Measurements from ENCODE around the gene VWA1.
A peak's percentile ranks its signal among the peaks of the same experiment; 100 is the strongest.

VWA1 gene

DNA sequence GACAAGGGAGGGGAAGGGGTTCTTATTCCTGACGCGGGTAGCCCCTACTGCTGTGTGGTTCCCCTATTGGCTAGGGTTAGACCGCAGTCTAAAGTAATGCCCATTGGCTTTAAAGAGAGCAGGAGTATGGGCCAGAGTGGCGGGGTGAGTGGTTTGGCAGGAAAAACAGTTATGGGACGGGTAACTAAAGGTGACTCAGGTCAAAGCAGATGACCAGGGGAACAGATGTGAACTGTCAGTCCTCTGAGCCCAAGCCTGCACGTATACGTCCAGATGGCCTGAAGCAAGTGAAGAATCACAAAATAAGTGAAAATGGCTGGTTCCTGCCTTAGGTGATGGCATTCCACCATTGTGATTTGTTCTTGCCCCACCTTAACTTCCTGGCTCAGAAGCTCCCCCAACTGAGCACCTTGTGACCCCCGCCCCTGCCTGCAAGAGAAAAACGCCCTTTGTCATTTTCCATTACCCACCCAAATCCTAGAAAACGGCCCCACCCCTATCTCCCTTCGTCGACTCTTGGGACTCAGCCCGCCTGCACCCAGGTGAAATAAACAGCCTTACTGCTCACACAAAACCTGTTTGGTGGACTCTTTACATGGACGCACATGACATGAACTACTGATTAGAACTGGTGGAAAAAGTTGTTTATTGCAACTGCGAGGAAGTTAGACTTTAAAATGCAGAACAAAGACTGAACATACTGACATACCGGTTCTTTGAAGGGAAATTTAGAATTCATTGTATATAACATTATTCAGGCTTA lies 35.3 kb downstream of the VWA1 start (continued):
- TF ChIP-seq, protein P1, sequence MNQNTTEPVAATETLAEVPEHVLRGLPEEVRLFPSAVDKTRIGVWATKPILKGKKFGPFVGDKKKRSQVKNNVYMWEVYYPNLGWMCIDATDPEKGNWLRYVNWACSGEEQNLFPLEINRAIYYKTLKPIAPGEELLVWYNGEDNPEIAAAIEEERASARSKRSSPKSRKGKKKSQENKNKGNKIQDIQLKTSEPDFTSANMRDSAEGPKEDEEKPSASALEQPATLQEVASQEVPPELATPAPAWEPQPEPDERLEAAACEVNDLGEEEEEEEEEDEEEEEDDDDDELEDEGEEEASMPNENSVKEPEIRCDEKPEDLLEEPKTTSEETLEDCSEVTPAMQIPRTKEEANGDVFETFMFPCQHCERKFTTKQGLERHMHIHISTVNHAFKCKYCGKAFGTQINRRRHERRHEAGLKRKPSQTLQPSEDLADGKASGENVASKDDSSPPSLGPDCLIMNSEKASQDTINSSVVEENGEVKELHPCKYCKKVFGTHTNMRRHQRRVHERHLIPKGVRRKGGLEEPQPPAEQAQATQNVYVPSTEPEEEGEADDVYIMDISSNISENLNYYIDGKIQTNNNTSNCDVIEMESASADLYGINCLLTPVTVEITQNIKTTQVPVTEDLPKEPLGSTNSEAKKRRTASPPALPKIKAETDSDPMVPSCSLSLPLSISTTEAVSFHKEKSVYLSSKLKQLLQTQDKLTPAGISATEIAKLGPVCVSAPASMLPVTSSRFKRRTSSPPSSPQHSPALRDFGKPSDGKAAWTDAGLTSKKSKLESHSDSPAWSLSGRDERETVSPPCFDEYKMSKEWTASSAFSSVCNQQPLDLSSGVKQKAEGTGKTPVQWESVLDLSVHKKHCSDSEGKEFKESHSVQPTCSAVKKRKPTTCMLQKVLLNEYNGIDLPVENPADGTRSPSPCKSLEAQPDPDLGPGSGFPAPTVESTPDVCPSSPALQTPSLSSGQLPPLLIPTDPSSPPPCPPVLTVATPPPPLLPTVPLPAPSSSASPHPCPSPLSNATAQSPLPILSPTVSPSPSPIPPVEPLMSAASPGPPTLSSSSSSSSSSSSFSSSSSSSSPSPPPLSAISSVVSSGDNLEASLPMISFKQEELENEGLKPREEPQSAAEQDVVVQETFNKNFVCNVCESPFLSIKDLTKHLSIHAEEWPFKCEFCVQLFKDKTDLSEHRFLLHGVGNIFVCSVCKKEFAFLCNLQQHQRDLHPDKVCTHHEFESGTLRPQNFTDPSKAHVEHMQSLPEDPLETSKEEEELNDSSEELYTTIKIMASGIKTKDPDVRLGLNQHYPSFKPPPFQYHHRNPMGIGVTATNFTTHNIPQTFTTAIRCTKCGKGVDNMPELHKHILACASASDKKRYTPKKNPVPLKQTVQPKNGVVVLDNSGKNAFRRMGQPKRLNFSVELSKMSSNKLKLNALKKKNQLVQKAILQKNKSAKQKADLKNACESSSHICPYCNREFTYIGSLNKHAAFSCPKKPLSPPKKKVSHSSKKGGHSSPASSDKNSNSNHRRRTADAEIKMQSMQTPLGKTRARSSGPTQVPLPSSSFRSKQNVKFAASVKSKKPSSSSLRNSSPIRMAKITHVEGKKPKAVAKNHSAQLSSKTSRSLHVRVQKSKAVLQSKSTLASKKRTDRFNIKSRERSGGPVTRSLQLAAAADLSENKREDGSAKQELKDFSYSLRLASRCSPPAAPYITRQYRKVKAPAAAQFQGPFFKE (tag by site-specific recombination; IDR thresholded peaks at IDR 0.05; ENCODE audit: borderline replicate concordance) = no peak
- TF ChIP-seq ZNF24 (tag by site-specific recombination; IDR thresholded peaks at IDR 0.05) = no peak
- TF ChIP-seq GLI2 (tag by site-specific recombination; IDR thresholded peaks at IDR 0.05; ENCODE audit: borderline replicate concordance, low read depth) = no peak
- TF ChIP-seq SP2 (tag by site-specific recombination; IDR thresholded peaks at IDR 0.05) = peak; percentile 23
- TF ChIP-seq, protein P2, sequence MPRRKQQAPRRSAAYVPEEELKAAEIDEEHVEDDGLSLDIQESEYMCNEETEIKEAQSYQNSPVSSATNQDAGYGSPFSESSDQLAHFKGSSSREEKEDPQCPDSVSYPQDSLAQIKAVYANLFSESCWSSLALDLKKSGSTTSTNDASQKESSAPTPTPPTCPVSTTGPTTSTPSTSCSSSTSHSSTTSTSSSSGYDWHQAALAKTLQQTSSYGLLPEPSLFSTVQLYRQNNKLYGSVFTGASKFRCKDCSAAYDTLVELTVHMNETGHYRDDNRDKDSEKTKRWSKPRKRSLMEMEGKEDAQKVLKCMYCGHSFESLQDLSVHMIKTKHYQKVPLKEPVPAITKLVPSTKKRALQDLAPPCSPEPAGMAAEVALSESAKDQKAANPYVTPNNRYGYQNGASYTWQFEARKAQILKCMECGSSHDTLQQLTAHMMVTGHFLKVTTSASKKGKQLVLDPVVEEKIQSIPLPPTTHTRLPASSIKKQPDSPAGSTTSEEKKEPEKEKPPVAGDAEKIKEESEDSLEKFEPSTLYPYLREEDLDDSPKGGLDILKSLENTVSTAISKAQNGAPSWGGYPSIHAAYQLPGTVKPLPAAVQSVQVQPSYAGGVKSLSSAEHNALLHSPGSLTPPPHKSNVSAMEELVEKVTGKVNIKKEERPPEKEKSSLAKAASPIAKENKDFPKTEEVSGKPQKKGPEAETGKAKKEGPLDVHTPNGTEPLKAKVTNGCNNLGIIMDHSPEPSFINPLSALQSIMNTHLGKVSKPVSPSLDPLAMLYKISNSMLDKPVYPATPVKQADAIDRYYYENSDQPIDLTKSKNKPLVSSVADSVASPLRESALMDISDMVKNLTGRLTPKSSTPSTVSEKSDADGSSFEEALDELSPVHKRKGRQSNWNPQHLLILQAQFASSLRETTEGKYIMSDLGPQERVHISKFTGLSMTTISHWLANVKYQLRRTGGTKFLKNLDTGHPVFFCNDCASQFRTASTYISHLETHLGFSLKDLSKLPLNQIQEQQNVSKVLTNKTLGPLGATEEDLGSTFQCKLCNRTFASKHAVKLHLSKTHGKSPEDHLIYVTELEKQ (tag by site-specific recombination; IDR thresholded peaks at IDR 0.05; ENCODE audit: borderline replicate concordance) = no peak
- TF ChIP-seq RBAK (tag by site-specific recombination; IDR thresholded peaks at IDR 0.05) = no peak

DNA sequence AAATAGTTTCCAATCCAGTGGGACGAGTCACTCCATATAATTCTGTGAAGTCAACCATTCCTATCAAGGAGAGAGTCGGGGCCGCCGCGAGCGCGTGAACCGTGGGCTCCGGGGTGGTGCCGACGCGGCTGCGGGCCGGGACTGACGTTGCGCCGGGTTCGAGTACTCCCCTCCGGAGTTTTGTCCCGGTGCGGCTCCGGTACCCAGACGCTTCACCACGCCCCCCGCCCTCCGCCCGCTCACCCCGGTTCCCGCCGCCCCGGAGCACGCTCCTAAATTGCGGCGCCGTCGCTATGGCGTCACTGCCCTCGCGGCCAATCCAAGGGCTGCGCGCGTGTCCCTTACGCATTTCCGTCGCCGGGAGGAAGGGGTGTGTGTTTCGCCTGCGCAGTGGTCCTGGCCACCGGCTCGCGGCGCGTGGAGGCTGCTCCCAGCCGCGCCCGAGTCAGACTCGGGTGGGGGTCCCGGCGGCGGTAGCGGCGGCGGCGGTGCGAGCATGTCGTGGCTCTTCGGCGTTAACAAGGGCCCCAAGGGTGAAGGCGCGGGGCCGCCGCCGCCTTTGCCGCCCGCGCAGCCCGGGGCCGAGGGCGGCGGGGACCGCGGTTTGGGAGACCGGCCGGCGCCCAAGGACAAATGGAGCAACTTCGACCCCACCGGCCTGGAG lies 36.0 kb downstream of the VWA1 start, which contains the start of gene ATAD3B:
Gene ATAD3B (plus strand): TSS at position 377 of the 664 bp plus-strand sequence. CDS start 120 bp downstream, at position 497.
- H3K4me1 ChIP-seq (ENCODE audit: control insufficient read depth, insufficient read depth, low read length) = no peaks in the 10 kb centered on the region
- CTCF ChIA-PET = no interaction called here
- H3K4me3 ChIP-seq (ENCODE audit: low read depth, low read length) = peak within 1 kb of the TSS; percentile 97
- peaks cover under 1 to 14% of the 10 kb centered on the region in 2 experiments; a peak in 2 of 3 replicates for H3K36me3 ChIP-seq (ENCODE audit: control insufficient read depth in 2 of 2, insufficient read depth in 1 of 2, low read length in 2 of 2)
- POLR2A ChIA-PET = no interaction called here
- H3K27ac ChIP-seq (ENCODE audit: extremely low read depth, low read depth, low read length) = peak within 1 kb of the TSS; percentile 42
- no peaks in the 10 kb centered on the region for H3K9me3 ChIP-seq (ENCODE audit: control insufficient read depth, insufficient read depth, low read depth, low read length)
- TF ChIP-seq, protein P3, sequence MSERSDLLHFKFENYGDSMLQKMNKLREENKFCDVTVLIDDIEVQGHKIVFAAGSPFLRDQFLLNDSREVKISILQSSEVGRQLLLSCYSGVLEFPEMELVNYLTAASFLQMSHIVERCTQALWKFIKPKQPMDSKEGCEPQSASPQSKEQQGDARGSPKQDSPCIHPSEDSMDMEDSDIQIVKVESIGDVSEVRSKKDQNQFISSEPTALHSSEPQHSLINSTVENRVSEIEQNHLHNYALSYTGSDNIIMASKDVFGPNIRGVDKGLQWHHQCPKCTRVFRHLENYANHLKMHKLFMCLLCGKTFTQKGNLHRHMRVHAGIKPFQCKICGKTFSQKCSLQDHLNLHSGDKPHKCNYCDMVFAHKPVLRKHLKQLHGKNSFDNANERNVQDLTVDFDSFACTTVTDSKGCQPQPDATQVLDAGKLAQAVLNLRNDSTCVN (tag by site-specific recombination; optimal IDR thresholded peaks at IDR 0.05) = peak; percentile 96
- TF ChIP-seq, protein P4, sequence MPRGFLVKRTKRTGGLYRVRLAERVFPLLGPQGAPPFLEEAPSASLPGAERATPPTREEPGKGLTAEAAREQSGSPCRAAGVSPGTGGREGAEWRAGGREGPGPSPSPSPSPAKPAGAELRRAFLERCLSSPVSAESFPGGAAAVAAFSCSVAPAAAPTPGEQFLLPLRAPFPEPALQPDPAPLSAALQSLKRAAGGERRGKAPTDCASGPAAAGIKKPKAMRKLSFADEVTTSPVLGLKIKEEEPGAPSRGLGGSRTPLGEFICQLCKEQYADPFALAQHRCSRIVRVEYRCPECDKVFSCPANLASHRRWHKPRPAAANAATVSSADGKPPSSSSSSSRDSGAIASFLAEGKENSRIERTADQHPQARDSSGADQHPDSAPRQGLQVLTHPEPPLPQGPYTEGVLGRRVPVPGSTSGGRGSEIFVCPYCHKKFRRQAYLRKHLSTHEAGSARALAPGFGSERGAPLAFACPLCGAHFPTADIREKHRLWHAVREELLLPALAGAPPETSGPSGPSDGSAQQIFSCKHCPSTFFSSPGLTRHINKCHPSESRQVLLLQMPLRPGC (tag by site-specific recombination; IDR thresholded peaks at IDR 0.05) = peak; percentile 73; the same call in 1 of the 2 replicates
- TF ChIP-seq, protein P5, sequence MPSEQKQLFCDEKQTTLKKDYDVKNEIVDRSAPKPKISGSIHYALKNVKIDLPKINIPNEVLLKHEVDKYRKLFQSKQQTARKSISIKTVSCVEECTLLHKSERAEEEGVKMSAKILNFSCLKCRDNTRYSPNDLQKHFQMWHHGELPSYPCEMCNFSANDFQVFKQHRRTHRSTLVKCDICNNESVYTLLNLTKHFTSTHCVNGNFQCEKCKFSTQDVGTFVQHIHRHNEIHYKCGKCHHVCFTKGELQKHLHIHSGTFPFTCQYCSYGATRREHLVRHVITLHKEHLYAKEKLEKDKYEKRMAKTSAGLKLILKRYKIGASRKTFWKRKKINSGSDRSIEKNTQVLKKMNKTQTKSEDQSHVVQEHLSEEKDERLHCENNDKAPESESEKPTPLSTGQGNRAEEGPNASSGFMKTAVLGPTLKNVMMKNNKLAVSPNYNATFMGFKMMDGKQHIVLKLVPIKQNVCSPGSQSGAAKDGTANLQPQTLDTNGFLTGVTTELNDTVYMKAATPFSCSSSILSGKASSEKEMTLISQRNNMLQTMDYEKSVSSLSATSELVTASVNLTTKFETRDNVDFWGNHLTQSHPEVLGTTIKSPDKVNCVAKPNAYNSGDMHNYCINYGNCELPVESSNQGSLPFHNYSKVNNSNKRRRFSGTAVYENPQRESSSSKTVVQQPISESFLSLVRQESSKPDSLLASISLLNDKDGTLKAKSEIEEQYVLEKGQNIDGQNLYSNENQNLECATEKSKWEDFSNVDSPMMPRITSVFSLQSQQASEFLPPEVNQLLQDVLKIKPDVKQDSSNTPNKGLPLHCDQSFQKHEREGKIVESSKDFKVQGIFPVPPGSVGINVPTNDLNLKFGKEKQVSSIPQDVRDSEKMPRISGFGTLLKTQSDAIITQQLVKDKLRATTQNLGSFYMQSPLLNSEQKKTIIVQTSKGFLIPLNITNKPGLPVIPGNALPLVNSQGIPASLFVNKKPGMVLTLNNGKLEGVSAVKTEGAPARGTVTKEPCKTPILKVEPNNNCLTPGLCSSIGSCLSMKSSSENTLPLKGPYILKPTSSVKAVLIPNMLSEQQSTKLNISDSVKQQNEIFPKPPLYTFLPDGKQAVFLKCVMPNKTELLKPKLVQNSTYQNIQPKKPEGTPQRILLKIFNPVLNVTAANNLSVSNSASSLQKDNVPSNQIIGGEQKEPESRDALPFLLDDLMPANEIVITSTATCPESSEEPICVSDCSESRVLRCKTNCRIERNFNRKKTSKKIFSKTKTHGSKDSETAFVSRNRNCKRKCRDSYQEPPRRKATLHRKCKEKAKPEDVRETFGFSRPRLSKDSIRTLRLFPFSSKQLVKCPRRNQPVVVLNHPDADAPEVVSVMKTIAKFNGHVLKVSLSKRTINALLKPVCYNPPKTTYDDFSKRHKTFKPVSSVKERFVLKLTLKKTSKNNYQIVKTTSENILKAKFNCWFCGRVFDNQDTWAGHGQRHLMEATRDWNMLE (tag by site-specific recombination; conservative IDR thresholded peaks at IDR 0.05; ENCODE audit: low read depth) = 0 out of 2 replicates have a peak, but pooled peaks have one; percentile 43
- peak; percentile 95 for TF ChIP-seq ZEB2 (tag by site-specific recombination; IDR thresholded peaks at IDR 0.05)
- TF ChIP-seq ZNF341 (tag by site-specific recombination; IDR thresholded peaks at IDR 0.05; ENCODE audit: low read depth) = peak; percentile 44; the same call in 1 of the 2 replicates
- TF ChIP-seq, protein P6, sequence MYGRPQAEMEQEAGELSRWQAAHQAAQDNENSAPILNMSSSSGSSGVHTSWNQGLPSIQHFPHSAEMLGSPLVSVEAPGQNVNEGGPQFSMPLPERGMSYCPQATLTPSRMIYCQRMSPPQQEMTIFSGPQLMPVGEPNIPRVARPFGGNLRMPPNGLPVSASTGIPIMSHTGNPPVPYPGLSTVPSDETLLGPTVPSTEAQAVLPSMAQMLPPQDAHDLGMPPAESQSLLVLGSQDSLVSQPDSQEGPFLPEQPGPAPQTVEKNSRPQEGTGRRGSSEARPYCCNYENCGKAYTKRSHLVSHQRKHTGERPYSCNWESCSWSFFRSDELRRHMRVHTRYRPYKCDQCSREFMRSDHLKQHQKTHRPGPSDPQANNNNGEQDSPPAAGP (tag by site-specific recombination; IDR thresholded peaks at IDR 0.05) = peak; percentile 84
- peak; percentile 89 for TF ChIP-seq SP3 (tag by site-specific recombination; IDR thresholded peaks at IDR 0.05)
- TF ChIP-seq SALL2 (tag by site-specific recombination; IDR thresholded peaks at IDR 0.05; ENCODE audit: borderline replicate concordance) = no peak
